Erythroblast (primary cell): ENCODE results near the gene FCHO2.

Experiments used
- GATA1 ChIP-seq: IDR thresholded peaks from 2 replicates; pipeline ENCODE4 v1.6.1; 2011; ENCODE audit warnings: low read depth, mild to moderate bottlenecking, control low read depth, low read length, moderate library complexity
- POLR2A ChIP-seq: IDR thresholded peaks from 2 replicates; pipeline ENCODE4 v1.6.1; 2011; ENCODE audit warnings: mild to moderate bottlenecking, low read length

- TF ChIP-seq POLR2A = no peak
- TF ChIP-seq GATA1 = no peak
Observed at GRCh38 chr5:73132759-73133158, 176.9 kb downstream of the FCHO2 start.
